GM19099 (cell line): ENCODE measurements around the gene TEX44.

Source experiments
- POLR2A ChIP-seq: IDR thresholded peaks from 3 replicates; pipeline ENCODE4 v1.6.1; 2011; ENCODE audit warnings: low read depth; ENCODE audit not compliant: insufficient read length; ENCODE audit errors: extremely low read depth

The TEX44 gene

DNA sequence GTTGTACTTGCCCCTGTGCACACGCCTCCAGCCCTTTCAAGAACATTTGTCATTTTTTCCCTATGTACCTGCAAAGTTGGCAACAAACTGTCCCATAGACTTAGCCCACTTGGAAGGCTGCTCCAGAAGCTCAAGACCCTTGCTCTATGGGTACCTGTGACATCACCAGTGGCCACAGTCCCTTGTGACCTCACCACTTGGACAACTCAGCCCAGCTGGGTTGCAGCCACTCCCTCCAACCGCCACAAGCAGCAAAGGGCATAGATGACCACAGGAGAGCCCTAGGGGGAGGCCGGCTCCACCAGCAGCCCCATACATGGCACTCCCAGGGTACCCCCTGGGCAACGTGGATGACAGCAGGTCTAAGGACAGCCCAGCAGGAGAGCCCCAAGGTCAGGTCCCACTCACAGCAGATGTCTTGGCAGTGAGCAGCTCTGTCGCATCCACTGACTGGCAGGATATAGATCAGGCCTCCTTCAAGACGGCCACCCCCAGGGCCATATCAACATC, at the start of gene TEX44:
TEX44 (plus strand) TSS at position 229 of the 510 bp plus-strand sequence; CDS start at position 317, 88 bp downstream.
- TF ChIP-seq POLR2A, result no peak

- TF ChIP-seq POLR2A, result peak; percentile 66
These were observed 47.4 kb upstream of the TEX44 start for GRCh38 chr2:231545105-231545902.

DNA sequence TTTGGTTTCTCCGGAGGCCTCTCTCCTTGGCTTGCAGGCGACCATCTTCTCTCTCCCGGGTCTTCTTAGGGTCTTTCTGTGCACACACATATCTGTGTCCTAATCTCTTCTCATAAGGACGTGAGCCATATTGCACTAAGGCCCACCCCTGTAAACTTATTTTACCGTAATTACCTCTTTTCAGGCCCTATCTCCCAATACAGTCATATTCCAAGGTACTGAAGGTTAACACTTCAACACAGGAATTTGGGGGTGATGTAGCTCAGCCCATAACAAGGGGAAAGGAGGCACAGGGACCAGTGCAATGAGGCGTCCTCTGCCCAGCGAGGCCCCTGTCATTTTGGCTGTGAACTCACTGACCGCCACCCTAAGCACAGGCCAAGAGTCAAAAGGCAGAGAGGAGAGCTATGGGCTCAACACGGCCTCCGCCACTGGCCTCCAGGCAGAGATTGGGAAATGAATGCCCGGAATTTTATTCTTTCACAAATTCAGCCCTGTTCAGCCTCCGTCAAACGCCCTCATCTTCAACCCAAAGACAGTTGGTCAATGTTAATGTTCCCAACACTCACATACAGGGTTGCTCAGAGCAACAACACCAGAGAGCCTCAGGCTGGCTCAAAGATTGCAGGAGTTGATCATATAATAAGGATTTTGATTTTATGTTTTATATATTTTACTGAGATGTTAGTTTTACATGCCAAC, 46.5 kb upstream of the TEX44 start:
- TF ChIP-seq POLR2A, result no peak

DNA sequence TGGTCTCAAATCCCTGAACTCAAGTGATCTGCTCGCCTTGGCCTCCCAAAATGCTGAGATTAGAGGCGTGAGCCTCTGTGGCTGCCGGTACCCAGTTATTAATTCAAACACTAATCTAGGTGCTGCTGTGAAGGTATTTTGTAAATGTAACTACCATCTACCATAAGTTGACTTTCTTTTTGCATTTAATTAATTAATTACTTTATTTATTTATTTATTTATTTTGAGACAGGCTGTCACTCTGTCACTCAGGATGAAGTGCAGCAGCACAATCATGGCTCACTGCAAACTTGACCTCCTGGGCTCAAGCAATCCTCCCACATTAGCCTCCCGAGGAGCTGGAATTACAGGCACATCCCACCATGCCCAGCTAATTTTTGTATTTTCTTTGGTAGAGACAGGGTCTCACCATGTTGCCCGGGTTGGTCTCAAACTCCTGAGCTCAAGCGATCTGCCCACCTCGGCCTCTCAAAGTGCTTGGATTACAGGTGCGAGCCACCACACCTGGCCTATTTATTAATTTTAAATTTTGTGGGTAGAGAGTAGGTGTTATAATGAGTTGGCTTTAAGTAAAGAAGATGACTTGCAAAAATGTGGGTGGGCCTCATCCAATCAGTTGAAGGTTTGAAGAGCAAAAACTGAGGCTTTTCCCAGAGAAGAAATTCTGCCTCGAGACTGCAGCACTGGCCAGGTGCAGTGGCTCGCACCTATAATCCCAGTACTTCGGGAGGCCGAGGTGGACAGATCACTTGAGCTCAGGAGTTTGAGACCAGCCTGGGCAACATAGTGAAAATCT, 45.2 kb upstream of the TEX44 start:
- TF ChIP-seq POLR2A, result no peak

GRCh38 chr2:231548752-231549151, 43.9 kb upstream of the TEX44 start:
- TF ChIP-seq POLR2A, result no peak

DNA sequence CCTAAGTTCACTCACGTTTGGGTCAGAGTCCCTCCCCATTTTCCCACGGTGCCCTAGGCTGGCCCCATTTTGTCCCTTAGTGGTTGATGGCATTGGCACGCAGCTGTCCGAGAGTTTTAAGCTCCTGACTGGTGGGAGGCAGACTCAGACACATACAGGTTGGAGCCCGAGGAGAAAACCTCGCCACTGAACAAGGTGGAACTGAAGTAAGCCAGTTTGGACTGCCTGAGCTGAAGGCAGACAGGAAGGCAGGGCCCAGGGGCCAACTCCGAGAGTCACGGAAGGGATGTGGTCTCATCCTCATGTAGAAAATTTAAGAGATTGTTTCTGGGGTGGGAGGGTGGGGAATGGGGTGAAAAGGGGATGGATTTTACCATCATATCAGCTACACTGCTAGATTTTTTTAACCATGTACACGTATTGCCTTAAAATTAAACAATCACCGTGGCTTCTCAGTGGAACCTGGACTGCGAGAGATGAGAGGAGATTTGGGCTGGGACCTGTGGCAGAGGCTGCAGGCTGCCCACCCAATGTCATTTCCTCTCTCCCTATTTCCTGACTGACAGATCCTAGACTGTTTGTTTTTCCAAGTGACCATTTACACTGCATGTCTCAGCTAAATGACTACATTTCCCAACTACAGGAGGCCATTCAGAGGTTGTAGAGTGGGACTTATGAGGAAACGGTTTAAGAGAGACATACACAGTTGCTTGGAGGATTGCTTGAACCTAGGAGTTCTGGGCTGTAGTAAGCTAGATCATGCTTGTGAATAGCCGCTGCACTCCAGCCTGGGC, 43.0 kb upstream of the TEX44 start:
- no peak for TF ChIP-seq POLR2A

- TF ChIP-seq POLR2A, result no peak
These were observed 39.9 kb upstream of the TEX44 start for GRCh38 chr2:231552752-231553151.

DNA sequence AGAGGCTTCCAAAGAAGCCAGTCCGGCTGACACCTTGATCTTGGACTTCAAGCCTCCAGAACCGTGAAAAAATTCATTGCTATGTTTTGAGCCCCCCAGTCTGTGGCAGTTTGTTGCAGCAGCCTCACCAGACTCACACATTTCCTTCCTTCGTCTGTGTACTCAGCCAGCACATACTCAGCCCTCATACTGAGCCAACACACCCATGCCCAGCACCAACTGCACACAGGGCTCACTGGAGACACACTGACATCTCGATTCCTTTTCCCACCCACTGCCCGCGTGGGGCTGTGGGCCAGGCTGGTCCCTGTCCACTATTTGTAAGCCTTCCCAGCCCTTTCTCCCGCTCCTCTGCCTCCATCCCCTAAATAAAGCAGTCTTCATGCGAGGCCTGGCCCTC, 38.3 kb upstream of the TEX44 start:
- TF ChIP-seq POLR2A, result no peak

GRCh38 chr2:231554748-231555545, 37.7 kb upstream of the TEX44 start:
- no peak for TF ChIP-seq POLR2A

- no peak for TF ChIP-seq POLR2A
These were observed 35.7 kb upstream of the TEX44 start for GRCh38 chr2:231556981-231557380.

GRCh38 chr2:231557571-231558217, 35.0 kb upstream of the TEX44 start:
- TF ChIP-seq POLR2A, result no peak

- TF ChIP-seq POLR2A, result no peak
These were observed 29.2 kb upstream of the TEX44 start for GRCh38 chr2:231563378-231563961.
